NCI-H748 (cell line): ENCODE measurements around the gene GTPBP6.
"Not testable (repeated sequence)": the region's sequence is repeated elsewhere in the genome, so short reads cannot be mapped to it uniquely, and the experiment has no call there.

Source experiments
- DNase-seq: peaks from one replicate; lab custom pipeline; 2025; ENCODE audit not compliant: unreplicated experiment; lab: John Stamatoyannopoulos, UW

Gene GTPBP6

DNA sequence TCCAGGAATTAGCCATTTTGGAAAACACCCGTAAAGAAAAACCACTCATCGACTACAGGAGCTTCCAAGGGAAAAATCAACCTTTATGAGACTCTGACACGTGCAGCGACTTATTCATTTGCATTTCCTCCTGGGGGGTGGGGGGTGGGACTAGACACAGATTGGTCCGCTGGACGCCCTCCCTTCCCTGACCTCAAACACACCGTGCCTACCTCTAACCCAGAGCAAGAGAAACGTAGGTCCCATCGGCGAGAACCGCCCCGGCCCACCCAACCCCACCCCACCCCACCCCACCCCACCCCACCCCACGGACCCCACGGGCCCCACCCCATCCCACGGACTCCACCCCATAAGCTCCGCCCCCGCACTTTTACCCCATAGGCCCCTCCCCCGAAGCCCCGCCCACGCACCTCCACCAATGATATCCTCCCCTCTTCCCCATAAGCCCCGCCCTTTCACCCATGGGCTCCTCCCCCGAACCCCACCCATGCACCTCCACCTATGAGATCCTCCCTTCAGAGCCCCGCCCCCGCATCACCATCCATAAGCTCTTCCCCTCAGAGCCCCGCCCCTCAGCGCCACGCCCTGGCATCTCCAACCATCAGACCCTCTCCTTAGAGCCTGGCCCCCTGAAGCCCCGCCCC, 1.1 kb downstream of the GTPBP6 start:
- no peak for DNase-seq

DNA sequence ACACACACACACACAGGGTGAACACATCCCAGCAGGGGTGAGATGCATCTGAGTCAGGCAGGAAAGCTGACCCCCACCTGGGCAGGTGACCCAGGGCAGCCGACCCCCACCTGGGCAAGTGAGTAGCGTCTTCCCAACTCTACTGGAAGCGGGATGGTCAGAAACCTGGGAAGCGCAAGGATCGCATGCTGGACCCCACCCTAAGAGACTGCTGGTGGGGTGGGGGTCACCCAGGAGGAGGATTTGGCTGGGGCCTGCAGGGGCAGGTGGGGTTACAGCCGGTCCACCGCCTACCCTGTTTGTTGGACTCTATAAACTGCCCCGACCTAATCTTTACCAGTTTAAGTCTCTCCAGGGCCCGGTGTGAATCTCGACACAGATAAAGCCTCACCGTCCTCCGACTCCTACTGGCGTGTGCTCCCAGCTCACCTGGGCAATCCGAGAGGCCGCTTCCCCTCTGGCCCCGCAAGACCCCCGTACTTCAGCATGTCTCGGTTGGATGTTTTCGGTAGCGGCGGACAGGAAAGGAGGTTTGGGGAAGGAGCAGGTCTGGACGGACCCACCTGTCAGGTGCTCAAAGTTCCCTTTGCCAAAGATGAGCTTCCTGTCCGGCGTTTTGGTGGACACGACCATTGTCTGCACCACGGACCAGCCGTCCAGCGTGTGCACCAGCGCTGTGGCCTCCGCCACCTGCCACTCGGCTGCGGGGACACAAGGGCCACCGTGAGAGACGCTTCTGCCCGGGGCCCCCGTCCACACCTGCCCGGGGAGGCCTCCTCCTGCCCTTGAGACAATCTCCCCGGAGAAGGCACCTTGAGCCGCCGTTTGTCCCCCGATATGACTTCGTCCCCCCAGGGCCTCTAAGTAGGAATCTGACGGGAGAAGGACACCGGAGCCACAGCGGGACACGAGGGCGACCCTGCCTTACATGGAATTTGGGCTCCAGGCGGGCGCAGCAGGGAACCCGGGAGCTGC, 2.0 kb downstream of the GTPBP6 start:
- DNase-seq, result no peak

DNA sequence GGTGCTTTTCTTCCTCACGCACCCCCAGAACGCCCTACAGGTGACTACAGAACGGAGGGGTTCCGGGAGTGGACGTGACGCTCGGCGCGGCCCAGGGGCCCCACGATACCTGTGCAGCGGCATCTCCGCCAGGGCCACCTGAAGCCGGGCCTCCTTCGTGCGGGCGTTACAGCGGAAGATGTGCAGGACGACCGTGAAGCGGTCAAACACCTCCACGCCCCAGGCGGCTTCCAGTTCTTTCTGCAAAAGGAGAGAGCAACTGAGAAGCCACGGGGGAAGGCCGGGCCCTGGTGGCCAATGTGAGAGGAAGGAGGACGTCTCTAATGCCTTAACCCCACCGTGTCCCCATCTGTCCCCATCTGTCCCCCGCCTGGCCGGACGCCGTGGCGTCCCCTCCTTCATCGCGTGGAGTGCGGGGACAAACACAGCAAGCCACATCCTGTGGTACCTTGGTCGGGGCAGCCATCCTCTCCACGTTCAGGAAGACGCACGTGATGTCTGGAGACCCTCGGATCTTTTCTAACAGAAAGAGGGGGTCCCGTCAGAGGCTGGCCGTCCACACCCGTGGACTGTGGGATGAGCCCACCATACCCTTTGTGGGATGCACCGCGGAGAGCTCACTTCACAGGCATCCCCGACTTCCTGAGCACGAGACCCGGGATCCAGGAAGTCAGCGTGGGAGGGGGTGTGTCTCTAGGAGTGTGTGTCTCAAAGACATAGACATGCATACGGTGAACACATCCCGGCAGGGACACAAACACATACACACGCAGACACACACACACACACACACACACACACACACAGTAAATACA, 3.6 kb downstream of the GTPBP6 start:
- no peak for DNase-seq

DNA sequence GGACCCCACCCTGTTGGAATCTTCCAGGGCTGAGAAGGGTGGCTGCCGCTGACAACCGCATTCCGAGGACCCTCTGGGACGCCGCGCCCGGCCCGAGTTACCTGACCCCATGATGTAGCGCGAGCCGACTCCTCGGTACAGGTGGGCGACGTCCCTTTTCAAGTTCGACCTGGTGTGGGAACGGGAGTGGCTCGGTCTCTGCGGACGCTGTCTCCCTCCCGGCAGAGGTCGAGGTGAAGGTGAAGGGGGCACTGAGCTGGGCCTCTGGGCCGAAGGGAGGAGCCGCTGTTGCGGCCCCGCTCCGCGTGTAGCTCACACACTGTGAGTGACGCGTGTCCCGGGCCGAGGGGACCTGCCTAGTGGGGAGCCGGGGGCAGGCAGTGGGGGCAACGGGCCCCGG, 4.5 kb downstream of the GTPBP6 start:
- no peak for DNase-seq

DNA sequence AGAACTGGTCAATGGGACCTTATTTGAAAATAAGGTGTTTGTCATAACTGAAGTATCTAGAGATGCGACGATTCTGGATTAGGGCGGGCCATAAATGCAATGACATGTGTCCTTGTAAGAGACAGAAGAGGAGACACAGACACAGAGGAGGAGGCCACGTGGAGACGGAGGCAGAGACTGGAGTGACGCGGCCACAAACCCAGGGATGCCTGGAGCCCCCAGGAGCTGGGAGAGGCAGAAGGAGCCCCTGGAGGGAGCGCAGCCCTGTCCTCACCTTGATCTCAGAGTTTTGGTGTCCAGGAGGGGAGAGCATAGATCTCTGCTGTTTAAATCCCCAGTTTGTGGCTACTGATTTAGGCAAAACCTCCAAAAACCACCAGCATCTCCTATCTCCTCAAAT, 5.0 kb downstream of the GTPBP6 start:
- DNase-seq, result no peak

DNA sequence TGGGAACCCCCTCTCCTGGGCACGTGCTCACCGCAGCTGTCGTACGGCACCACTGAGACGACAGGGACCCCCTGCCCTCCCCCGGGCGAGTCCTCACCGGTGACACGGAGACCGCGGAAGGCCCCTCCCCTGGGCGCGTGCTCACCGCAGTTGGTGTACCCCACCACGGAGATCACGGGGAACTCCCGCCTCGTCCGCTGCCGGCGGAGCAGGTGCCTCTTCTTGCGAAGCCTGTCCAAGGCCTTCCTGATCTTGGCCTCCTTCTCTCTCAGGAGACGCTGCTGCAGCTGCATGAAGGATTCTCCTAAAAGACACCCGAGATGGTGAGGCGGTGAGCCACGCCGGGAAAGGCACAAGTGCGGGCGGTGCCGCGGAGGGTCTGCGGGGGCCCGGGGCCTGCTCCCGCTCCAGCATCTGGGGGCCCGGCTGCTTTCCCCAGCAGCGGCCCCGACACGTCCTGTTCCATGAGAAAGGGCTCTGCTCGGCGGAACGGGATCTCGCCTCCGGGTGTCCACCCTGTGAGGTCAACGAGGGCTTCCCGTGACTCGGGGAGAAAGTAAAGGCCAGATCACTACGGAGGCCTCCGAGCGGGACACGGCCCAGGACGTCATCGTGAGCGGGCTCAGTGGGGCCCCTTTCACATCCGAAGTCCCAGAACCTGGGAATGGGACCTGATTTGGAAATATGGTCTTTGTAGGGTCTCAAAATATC, 5.8 kb downstream of the GTPBP6 start:
- no peak for DNase-seq

DNA sequence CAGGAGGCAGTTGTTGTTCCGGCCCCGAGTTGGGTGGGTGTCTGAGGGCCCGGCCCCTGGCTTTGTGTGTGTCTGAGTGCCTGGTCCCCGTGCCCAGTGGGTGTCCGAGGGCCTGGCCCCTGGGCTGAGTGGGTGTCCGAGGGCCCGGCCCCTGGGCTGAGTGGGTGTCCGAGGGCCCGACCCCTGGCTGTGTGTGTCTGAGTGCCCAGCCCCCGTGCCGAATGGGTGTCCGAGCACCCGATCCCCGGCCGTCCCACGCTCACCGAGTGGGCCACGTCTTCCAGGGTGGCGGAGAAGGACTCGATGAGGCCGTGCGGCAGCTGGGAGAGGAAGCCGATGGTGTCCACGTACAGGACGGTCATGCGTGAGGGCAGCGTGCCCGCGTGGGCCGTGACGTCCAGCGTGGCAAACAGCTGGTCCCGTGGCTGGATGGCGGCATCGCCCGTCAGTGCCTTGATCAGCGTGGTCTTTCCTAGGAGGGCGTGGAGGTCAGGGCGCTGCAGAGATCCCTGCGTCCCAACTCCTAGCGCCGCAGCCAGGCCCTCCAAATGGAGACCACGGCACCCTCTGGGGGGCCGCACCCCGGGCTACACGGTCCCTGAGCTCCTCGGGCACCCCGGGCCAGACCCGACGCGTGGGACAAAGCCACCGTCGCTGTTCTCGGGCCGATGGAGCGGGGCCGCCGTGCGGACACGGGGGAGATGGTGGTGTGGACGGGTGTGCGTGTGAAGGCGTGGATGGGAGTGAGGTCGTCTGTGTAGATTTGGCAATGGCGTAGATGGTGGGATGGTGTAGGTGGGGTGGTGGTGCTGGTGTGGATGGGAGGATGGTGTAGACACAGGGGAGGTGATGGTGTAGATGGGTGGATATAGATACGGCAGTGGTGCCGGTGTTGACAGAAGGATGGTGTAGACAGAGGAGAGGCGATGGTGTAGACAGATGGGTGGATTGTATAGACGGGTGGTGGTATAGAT, 7.2 kb downstream of the GTPBP6 start:
- no peak for DNase-seq

DNA sequence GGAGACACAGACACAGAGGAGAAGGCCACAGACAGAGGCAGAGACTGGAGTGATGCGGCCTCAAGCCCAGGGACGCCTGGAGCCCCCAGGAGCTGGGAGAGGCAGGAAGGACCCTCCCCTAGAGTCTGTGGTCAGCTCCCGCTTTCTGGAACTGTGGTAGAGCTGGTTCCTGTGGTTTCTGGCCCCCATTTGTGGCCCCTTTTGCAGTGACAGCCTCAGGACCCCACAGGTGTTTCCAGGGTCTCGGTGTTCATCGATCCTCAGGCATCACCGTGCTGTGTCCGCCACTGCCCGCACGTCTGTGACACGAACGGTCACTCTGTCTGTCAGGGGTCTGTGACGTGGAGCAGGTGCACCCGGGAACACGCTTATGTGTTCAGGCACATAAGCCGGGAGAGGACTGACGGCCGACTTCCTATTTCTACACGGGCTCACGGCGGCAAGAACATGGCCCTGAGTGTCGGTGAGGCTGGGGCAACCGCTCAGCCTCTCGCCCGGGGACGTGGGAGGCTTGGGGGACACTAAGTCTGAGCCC, 7.9 kb downstream of the GTPBP6 start:
- DNase-seq, result no peak

DNA sequence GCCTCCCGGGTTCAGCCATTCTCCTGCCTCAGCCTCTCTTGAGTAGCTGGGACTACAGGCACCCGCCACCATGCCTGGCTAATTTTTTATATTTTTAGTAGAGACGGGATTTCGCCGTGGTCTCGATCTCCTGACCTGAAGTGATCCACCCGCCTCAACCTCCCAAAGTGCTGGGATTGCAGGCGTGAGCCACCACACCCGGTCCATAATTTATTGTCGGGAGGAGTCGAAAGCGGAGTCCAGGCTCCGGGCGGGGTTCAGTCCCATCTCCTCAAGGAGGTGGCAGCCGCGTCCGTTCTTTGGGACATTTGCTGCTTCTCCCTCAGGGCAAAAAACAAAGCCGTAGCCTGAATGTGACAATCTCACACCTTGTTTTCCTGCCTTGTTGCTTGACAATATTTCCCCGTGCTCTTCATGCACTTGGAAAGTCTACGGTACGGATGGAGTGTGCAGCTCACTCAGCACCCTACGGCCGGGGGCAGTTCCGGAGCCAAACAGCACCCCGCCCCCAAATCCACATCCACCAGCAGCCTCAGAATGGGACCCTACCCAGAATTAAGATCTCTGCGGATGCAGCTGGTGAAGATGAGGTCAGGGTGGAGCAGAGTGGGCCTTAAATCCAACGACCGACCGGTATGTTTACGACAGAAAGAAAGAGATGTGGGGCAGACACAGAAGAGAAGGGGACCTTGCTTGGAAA, 9.6 kb downstream of the GTPBP6 start:
- no peak for DNase-seq

DNA sequence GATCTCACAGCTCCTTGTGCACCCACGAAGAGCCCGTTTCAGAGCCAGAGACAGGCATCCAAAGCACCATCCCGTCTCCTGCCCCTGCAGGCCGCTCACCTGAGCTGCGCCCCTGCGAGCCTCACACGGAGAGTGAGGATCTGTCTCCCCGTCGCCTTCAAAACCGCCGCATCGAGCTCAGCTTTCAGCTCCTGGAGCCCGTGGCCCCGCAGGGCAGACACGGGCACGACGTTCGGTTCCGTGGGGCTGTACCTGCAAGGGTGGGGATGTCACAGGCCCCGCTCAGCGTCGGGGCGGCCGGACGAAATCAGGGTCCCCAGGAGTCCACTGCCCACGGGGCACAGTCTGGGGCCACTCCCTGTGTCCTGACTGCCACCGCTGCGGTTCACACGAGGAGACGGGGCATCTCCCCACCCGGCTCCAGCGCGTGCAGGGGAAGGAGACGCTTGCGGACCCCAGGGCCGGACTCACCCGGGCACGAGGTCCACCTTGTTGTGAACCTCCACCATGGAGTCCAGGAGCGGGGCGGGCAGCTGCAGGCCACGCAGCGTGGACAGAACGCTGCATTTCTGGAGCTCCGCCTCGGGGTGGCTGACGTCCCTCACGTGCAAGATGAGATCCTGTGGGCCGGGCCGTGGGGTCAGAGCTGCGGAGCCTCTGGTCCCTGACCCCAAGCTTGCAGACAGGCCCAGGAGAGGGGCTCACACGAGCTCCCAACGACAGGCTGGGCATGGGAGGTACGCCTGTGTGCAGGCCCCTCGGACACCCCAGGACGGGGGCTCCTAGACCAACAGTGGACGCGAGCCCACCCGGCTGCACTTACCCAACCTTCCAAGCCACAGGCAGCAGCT, 11.1 kb downstream of the GTPBP6 start:
- no peak for DNase-seq

DNA sequence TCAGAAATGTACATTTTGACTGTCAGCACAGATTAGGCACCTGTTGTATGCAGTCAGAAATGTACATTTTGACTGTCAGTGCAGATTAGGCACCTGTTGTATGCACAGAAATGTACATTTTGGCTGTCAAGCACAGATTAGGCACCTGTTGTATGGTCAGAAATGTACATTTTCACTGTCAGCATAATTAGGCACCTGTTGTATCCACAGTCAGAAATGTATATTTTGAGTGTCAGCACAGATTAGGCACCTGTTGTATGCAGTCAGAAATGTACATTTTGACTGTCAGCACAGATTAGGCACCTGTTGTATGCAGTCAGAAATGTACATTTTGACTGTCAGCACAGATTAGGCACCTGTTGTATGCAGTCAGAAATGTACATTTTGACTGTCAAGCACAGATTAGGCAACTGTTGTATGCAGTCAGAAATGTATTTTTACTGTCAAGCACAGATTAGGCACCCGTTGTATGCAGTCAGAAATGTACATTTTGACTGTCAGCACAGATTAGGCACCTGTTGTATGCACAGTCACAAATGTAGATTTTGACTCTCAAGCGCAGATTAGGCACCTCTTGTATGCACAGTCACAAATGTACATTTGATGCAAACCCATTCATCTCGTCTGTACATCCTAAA, 11.9 kb downstream of the GTPBP6 start:
- not testable (repeated sequence) for DNase-seq

DNA sequence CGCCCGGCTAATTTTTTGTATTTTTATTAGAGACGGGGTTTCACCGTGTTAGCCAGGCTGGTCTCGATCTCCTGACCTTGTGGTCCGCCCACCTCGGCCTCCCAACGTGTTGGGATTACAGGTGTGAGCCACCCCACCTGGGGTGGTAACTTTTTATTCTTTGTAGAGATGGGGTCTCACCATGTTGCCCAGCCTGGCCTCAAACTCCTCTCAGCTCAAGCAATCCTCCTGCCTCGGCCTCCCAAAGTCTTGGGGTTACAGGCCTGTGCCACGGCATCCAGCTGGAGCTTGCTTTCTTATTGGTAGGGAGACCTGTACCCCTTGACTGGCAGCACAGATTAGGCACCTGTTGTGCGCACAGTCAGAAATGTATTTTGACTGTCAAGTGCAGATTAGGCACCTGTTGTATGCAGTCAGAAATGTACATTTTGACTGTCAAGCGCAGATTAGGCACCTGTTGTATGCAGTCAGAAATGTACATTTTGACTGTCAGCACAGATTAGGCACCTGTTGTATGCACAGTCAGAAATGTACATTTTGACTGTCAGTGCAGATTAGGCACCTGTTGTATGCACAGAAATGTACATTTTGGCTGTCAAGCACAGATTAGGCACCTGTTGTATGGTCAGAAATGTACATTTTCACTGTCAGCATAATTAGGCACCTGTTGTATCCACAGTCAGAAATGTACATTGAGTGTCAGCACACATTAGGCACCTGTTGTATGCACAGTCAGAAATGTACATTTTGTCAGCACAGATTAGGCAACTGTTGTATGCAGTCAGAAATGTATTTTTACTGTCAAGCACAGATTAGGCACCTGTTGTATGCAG, 12.6 kb downstream of the GTPBP6 start:
- DNase-seq, result not testable (repeated sequence)

DNA sequence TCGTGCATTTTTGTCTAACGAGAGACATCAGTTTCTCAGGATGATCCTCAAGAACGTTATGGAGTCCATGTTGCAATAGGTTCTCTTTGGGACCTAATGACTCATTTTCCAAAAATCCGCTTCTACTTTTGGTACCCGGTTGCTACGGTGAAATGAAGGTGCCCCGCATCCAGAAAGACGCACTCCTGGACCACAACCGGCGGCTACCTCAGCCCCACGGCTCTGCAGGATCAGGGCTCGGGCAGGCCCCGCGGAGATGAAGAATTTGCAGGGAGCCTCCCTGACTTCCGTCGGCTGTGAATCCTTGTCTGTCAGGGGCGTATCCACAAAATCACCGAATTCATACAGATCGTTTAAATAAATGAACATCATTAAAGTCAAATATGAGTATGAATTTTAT, 15.6 kb downstream of the GTPBP6 start:
- no peak for DNase-seq

DNA sequence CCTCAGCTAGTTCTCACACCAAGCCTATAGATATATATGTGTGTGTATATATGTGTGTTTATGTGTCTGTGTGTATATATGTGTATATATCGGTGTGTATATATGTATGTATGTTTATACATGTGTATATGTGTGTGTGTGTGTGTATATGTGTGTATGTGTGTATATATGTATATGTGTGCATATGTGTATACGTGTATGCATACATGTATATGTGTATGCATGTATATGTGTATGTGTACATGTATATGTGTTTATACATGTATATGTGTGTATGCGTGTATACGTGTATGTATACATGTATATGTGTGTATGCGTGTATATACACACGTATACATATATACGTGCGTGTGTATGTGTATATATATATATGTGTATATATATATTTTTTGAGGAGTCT, 18.3 kb downstream of the GTPBP6 start:
- no peak for DNase-seq

DNA sequence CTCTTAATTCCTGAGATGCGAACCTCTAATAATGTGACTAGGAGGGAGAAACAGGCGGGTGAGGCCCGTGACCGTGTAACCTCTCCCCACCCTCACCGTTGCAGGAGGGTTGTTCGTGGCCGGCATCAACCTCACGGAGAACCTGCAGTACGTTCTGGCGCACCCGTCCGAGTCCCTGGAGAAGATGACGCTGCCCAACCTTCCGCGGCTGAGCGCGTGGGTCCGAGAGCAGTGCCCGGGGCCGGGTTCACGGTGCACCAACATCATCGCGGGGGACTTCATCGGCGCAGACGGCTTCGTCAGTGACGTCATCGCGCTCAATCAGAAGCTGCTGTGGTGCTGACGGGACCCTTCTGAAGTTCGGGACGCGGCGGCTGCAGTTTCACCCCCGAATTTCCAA, 19.6 kb downstream of the GTPBP6 start:
- DNase-seq, result no peak

DNA sequence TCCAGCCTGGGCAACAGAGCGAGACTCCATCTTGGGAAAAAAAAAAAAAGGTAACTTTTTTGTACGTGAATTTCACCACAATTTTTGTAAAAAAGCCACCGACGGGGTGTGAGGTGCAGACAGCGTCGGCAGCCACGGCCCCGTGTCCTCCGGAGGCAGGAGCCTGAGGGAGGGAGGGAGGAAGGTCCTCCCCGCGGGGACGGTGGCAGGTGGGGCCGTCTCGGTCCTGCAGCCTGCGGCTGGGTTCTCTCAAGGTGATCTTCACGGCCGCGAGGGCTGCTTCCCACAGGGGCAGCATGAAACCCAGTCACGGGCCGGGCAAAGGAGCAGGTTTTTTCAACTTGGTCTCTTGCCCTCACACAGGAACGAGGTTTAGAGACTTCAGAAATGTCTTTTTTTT, 23.5 kb downstream of the GTPBP6 start:
- DNase-seq, result no peak
